ENCODE data around the gene POLN. TPM values are rescaled to one million over a fixed set of nuclear protein-coding genes. Genes with fewer than 3 reads are reported as not detected.

POLN gene
- total RNA-seq, 2 donors from 2014 or later: 1.3 to 2.8 TPM

- H3K4me3 ChIP-seq: no peak overlapping the region
- no peaks in the 10 kb centered on the region for H3K9me3 ChIP-seq
- H3K27me3 ChIP-seq: no peaks in the 10 kb centered on the region
- H3K36me3 ChIP-seq: no peaks in the 10 kb centered on the region
- H3K27ac ChIP-seq: no peak overlapping the region
- DNase-seq (ENCODE audit: low spot score): no peak
- TF ChIP-seq CTCF (IDR thresholded peaks at IDR 0.05): no peak
- H3K4me1 ChIP-seq: no peaks in the 10 kb centered on the region
Observed at GRCh38 chr4:2080429-2081300, 161.3 kb downstream of the POLN start.

- Histone ChIP-seq H3K36me3 (no peaks in the 10 kb centered on the region), H3K4me3 (no peak overlapping the region), H3K27ac (no peak overlapping the region), H3K4me1 (no peaks in the 10 kb centered on the region), H3K9me3 (no peaks in the 10 kb centered on the region), H3K27me3 (no peaks in the 10 kb centered on the region)
- TF ChIP-seq CTCF (IDR thresholded peaks at IDR 0.05): no peak
- no peak for DNase-seq (ENCODE audit: low spot score)
Observed at GRCh38 chr4:2079926-2080325, 162.0 kb downstream of the POLN start.

DNA sequence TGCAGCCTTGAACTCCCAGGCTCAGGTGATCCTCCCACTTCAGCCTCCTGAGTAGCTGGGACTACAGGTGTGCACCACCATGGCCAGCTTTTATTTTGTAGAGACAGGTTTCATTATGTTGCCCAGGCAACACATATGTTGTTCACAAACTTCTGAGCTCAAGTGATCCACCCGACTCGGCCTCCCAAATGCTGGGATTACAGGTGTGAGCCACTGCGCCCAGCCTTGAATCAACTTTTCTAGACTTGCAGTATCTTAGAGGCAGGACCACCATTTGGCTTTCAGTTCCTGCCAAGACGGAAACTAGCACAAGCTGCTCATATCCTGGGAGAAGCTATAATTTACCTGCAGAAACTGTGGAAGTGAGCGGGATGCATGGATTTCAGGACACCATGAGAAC lies 162.9 kb downstream of the POLN start:
- no peaks in the 10 kb centered on the region for H3K27me3 ChIP-seq
- no peaks in the 10 kb centered on the region for H3K4me1 ChIP-seq
- no peak for TF ChIP-seq CTCF (IDR thresholded peaks at IDR 0.05)
- no peaks in the 10 kb centered on the region for H3K36me3 ChIP-seq
- H3K27ac ChIP-seq: no peak overlapping the region
- no peak overlapping the region for H3K4me3 ChIP-seq
- DNase-seq (ENCODE audit: low spot score): no peak
- no peaks in the 10 kb centered on the region for H3K9me3 ChIP-seq

DNA sequence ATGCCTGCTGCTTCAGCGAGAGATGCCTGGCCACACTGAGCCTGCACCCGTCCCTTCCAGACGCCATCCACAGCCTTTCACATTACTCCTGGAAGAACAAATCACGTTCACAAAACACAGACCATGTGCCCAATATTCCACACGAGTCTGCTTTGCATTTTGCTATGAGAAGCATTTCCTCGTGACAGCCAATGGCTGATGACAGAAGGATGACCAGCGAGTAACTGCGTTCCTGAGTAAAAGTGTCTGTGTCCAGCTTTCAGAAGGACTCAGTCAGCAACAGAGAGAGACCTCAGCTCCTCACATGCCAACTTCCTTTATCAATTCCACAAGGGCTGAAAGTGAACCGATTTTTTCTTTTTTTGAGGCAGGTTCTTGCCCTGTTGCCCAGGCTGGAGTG lies 163.3 kb downstream of the POLN start:
- Histone ChIP-seq H3K4me3 (no peak overlapping the region), H3K4me1 (no peaks in the 10 kb centered on the region), H3K9me3 (no peaks in the 10 kb centered on the region), H3K27ac (no peak overlapping the region), H3K36me3 (no peaks in the 10 kb centered on the region), H3K27me3 (no peaks in the 10 kb centered on the region)
- no peak for TF ChIP-seq CTCF (IDR thresholded peaks at IDR 0.05)
- DNase-seq (ENCODE audit: low spot score): no peak

- Histone ChIP-seq H3K27me3 (no peaks in the 10 kb centered on the region), H3K4me1 (no peaks in the 10 kb centered on the region), H3K36me3 (no peaks in the 10 kb centered on the region), H3K27ac (no peak overlapping the region), H3K9me3 (no peaks in the 10 kb centered on the region), H3K4me3 (no peak overlapping the region)
- DNase-seq (ENCODE audit: low spot score): no peak
- TF ChIP-seq CTCF (IDR thresholded peaks at IDR 0.05): no peak
Observed at GRCh38 chr4:2077537-2078460, 164.1 kb downstream of the POLN start.
